Neural progenitor cell (in vitro differentiated cells): ENCODE results near the gene FOXG1. TPM values are rescaled to one million over a fixed set of nuclear protein-coding genes. Genes with fewer than 3 reads are reported as not detected.
A peak's percentile ranks its signal among the peaks of the same experiment; 100 is the strongest.

Experiments used
- DNase-seq: peaks from one replicate; pipeline ENCODE4 v3.0.0-alpha.2; 2016; ENCODE audit warnings: low spot score
- H2AFZ ChIP-seq: fragments of 200-600 bp; sonication (generic); replicated peaks from 2 replicates; pipeline ENCODE4 v1.6.1; 2016; ENCODE audit warnings: antibody characterized with exemption
- H3F3A ChIP-seq: fragments of 200-600 bp; sonication (generic); 2 replicates; pipeline ENCODE4 v1.6.1; 2016; ENCODE audit warnings: antibody characterized with exemption, low read depth
- H3K27ac ChIP-seq: fragments of 200-600 bp; sonication (generic); 2 replicates; pipeline ENCODE4 v1.5.1; 2016; ENCODE audit warnings: mild to moderate bottlenecking
- H3K27me3 ChIP-seq: fragments of 200-600 bp; sonication (generic); 2 replicates; pipeline ENCODE4 v1.6.1; 2016; ENCODE audit warnings: mild to moderate bottlenecking, moderate library complexity
- H3K36me3 ChIP-seq: fragments of 200-600 bp; sonication (generic); 2 replicates; pipeline ENCODE4 v1.5.1; 2016
- H3K4me1 ChIP-seq: fragments of 200-600 bp; sonication (generic); 2 replicates; pipeline ENCODE4 v1.6.1; 2016; ENCODE audit warnings: mixed run types
- H3K4me2 ChIP-seq: fragments of 200-600 bp; sonication (generic); 2 replicates; pipeline ENCODE4 v1.6.1; 2016
- H3K4me3 ChIP-seq: fragments of 200-600 bp; sonication (generic); 2 replicates; pipeline ENCODE4 v1.5.1; 2016
- H3K79me2 ChIP-seq: fragments of 200-600 bp; sonication (generic); 2 replicates; pipeline ENCODE4 v1.6.1; 2016; ENCODE audit warnings: low read depth
- H3K9ac ChIP-seq: fragments of 200-600 bp; sonication (generic); 2 replicates; pipeline ENCODE4 v1.6.1; 2016
- H3K9me3 ChIP-seq: fragments of 200-600 bp; sonication (generic); 2 replicates; pipeline ENCODE4 v1.5.1; 2016; ENCODE audit warnings: low read depth
- H4K20me1 ChIP-seq: fragments of 200-600 bp; sonication (generic); 2 replicates; pipeline ENCODE4 v1.6.1; 2016; ENCODE audit warnings: low read depth
- H3K27ac Mint-ChIP-seq: 3 replicates; pipeline ENCODE4 v1.8.0; 2021; ENCODE audit warnings: mixed read lengths
- H3K27me3 Mint-ChIP-seq: 2 replicates; pipeline ENCODE4 v1.8.0; 2022; ENCODE audit warnings: low read depth, mild to moderate bottlenecking, inconsistent platforms, moderate library complexity, mixed read lengths; ENCODE audit not compliant: insufficient read depth
- H3K36me3 Mint-ChIP-seq: 3 replicates; pipeline ENCODE4 v1.8.0; 2021; ENCODE audit warnings: mixed read lengths
- H3K4me1 Mint-ChIP-seq: 3 replicates; pipeline ENCODE4 v1.8.0; 2021; ENCODE audit warnings: mixed read lengths
- H3K4me3 Mint-ChIP-seq: 3 replicates; pipeline ENCODE4 v1.8.0; 2021; ENCODE audit warnings: mild to moderate bottlenecking, moderate library complexity, mixed read lengths
- H3K9me3 Mint-ChIP-seq: 3 replicates; pipeline ENCODE4 v1.8.0; 2020; ENCODE audit warnings: mixed read lengths
- CTCF ChIP-seq: fragments of 200-600 bp; sonication (generic); IDR thresholded peaks from 2 replicates; pipeline ENCODE4 v1.5.1; 2017; ENCODE audit warnings: antibody characterized with exemption, mild to moderate bottlenecking
- EZH2 ChIP-seq: fragments of 200-600 bp; sonication (generic); IDR thresholded peaks from 2 replicates; pipeline ENCODE4 v1.6.1; 2017; ENCODE audit warnings: antibody characterized with exemption, mild to moderate bottlenecking, moderate library complexity
- EZH2phosphoT487 ChIP-seq: fragments of 200-600 bp; sonication (generic); IDR thresholded peaks from 2 replicates; pipeline ENCODE4 v1.6.1; 2017; ENCODE audit warnings: antibody characterized with exemption
- total RNA-seq: library from RNA; depleted of rRNA; stranded (reverse); fragments of >200 nt; gene quantifications from 2 replicates; pipeline ENCODE4 v1.2.3, GENCODE V29; 2015; ENCODE audit warnings: low replicate concordance

Gene FOXG1
- total RNA-seq, 1 donor from 2014 or later = 0.69 TPM

DNA sequence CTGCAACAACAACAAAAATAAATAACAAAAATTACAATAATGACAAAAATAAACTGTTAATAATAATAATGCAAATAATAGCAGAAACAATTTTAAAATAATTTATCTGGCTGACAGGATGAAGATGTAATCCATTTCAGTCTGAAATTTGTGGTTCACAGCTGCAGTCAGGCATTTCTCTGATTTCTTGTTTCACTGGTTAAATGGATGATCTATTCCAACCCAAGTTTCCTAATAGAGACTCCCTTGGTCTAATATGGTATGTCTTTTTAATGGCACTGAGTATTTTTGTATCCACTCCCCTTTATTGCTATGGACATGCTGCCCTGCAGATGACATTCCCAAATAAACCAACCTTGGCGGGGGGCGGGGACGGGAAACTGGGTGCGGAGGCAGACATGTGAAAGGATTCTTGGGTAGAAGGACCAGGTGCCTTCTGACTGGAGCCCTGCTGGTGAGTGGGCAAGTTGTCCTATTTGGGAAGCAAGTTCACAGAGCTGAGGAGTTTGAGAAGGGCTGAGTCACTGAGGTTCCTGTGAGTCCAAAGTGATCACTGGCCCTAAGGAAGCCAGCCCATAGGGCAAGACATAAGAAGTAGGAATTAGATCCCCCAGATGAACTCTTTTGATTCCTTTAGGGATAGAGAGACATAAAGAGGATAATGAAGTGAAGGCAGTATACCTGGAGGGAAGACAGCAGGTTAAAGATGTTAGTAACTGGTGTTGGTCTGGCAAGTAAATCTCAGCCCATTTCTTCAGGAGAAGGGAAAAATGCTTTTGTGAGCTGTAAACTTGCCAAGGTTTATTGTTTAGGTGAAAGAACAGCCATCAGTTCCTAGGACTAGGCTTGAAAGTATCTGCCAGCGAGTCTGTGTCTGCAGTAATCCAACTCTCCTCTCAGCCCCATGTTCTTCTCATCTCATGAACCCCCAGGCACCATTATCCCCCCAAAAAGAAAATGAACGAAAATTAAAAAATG lies 14.5 kb downstream of the FOXG1 start:
- no peaks in the 10 kb centered on the region for H3K36me3 Mint-ChIP-seq
- Histone ChIP-seq H2AFZ (no peak overlapping the region), H3K4me1 (peaks cover 7% of the 10 kb centered on the region), H3K27ac (no peak overlapping the region), H4K20me1 (peaks cover 17% of the 10 kb centered on the region), H3F3A (peaks cover 9% of the 10 kb centered on the region), H3K4me2 (no peak overlapping the region), H3K9me3 (no peaks in the 10 kb centered on the region), H3K79me2 (no peaks in the 10 kb centered on the region), H3K27me3 (peaks cover 100% of the 10 kb centered on the region), H3K36me3 (no peaks in the 10 kb centered on the region), H3K9ac (no peak overlapping the region), H3K4me3 (no peak overlapping the region)
- H3K4me1 Mint-ChIP-seq = peaks cover 46% of the 10 kb centered on the region
- peak; percentile 20 for DNase-seq
- peaks cover 72% of the 10 kb centered on the region for H3K27me3 Mint-ChIP-seq
- no peak overlapping the region for H3K4me3 Mint-ChIP-seq
- TF ChIP-seq EZH2 (peak; percentile 41), CTCF (no peak), EZH2phosphoT487 (no peak)
- H3K9me3 Mint-ChIP-seq = no peaks in the 10 kb centered on the region
- no peak overlapping the region for H3K27ac Mint-ChIP-seq

GRCh38 chr14:28782301-28782700 lies 15.7 kb downstream of the FOXG1 start:
- Histone ChIP-seq H3K79me2 (no peaks in the 10 kb centered on the region), H3K9ac (no peak overlapping the region), H3F3A (peaks cover 9% of the 10 kb centered on the region), H4K20me1 (peaks cover 17% of the 10 kb centered on the region), H2AFZ (no peak overlapping the region), H3K4me2 (no peak overlapping the region), H3K27ac (no peak overlapping the region), H3K27me3 (peaks cover 100% of the 10 kb centered on the region), H3K9me3 (no peaks in the 10 kb centered on the region), H3K4me3 (no peak overlapping the region), H3K4me1 (peaks cover 7% of the 10 kb centered on the region), H3K36me3 (no peaks in the 10 kb centered on the region)
- Mint-ChIP-seq H3K9me3 (no peaks in the 10 kb centered on the region), H3K4me1 (peaks cover 46% of the 10 kb centered on the region), H3K27me3 (peaks cover 63% of the 10 kb centered on the region), H3K27ac (no peak overlapping the region), H3K36me3 (no peaks in the 10 kb centered on the region), H3K4me3 (no peak overlapping the region)
- no peak for TF ChIP-seq EZH2
- no peak for TF ChIP-seq EZH2phosphoT487
- TF ChIP-seq CTCF = no peak
- peak; percentile 8 for DNase-seq

DNA sequence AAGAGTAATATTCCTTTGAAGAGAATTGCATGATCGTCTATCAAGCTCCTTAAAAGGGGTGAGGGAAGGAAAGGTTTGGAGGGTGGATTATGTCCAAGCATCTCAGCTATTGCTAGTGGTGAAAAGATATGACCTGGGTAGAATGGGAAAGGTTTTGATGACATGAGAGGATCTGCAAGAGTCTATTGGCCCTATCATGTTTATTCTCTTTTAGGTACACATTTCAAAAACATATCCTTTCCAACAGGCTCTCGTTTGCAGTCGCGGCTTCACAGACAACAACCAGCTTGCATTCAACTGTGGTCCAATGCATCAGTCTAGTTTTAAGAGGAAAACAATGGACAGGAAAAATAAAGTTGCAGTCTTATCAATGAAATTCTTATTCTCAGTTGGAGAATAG lies 17.1 kb downstream of the FOXG1 start:
- H3K27me3 ChIP-seq = peaks cover 99% of the 10 kb centered on the region
- peak overlapping the region; percentile 82 for H3K4me2 ChIP-seq
- H3K9me3 ChIP-seq = no peaks in the 10 kb centered on the region
- no peaks in the 10 kb centered on the region for H3K36me3 Mint-ChIP-seq
- H3K27ac Mint-ChIP-seq = no peak overlapping the region
- peaks cover 50% of the 10 kb centered on the region for H3K27me3 Mint-ChIP-seq
- H2AFZ ChIP-seq = no peak overlapping the region
- H3K4me1 ChIP-seq = peaks cover 7% of the 10 kb centered on the region
- H3K36me3 ChIP-seq = no peaks in the 10 kb centered on the region
- H3K79me2 ChIP-seq = no peaks in the 10 kb centered on the region
- DNase-seq = no peak
- H3K4me3 Mint-ChIP-seq = peak overlapping the region; percentile 83
- TF ChIP-seq EZH2phosphoT487 (no peak), CTCF (no peak), EZH2 (no peak)
- peaks cover 9% of the 10 kb centered on the region for H3F3A ChIP-seq
- peaks cover 37% of the 10 kb centered on the region for H3K4me1 Mint-ChIP-seq
- no peak overlapping the region for H3K4me3 ChIP-seq
- H3K27ac ChIP-seq = no peak overlapping the region
- no peak overlapping the region for H3K9ac ChIP-seq
- peaks cover 6% of the 10 kb centered on the region for H4K20me1 ChIP-seq
- no peaks in the 10 kb centered on the region for H3K9me3 Mint-ChIP-seq
